RWPE2 (cell line): Measurements from ENCODE around the gene ARID2.

Source experiments
- ATAC-seq: fragments of 200-7000 bp; cut with Tn5 transposase; 3 replicates; pipeline ENCODE4 v1.9.1; 2021; ENCODE audit warnings: low read depth
- DNase-seq: peaks from one replicate; pipeline ENCODE4 v3.0.0-alpha.2; 2020; ENCODE audit warnings: low spot score
- H3K27ac ChIP-seq: fragments of 450-650 bp; 2 replicates; pipeline ENCODE4 v1.5.1; 2017; ENCODE audit warnings: mild to moderate bottlenecking; ENCODE audit not compliant: poor library complexity, severe bottlenecking
- H3K27me3 ChIP-seq: fragments of 250-450 bp; sonication (Bioruptor Pico); 2 replicates; pipeline ENCODE4 v1.5.1; 2021; ENCODE audit warnings: mild to moderate bottlenecking, moderate library complexity; ENCODE audit not compliant: insufficient read depth, poor library complexity, severe bottlenecking
- H3K36me3 ChIP-seq: fragments of 250-450 bp; sonication (Bioruptor Pico); 2 replicates; pipeline ENCODE4 v1.5.1; 2020; ENCODE audit warnings: low read depth, mild to moderate bottlenecking, moderate library complexity
- H3K4me1 ChIP-seq: fragments of 250-450 bp; sonication (Bioruptor Pico); 2 replicates; pipeline ENCODE4 v1.5.1; 2021; ENCODE audit warnings: mild to moderate bottlenecking, moderate library complexity; ENCODE audit not compliant: insufficient read depth, poor library complexity, severe bottlenecking
- H3K4me3 ChIP-seq: fragments of 250-450 bp; sonication (Bioruptor Pico); 2 replicates; pipeline ENCODE4 v1.5.1; 2021; ENCODE audit warnings: mild to moderate bottlenecking, moderate library complexity; ENCODE audit not compliant: severe bottlenecking
- H3K9me3 ChIP-seq: fragments of 250-450 bp; sonication (Bioruptor Pico); 2 replicates; pipeline ENCODE4 v1.5.1; 2021; ENCODE audit warnings: mild to moderate bottlenecking, moderate library complexity; ENCODE audit not compliant: severe bottlenecking
- CTCF ChIP-seq: fragments of 450-650 bp; IDR thresholded peaks from one replicate; pipeline ENCODE4 v1.5.1; 2017; ENCODE audit warnings: mild to moderate bottlenecking, moderate library complexity; ENCODE audit not compliant: poor library complexity, severe bottlenecking

The ARID2 gene

GRCh38 chr12:45687081-45688015, 42.2 kb upstream of the ARID2 start:
- TF ChIP-seq CTCF, result no peak

GRCh38 chr12:45688183-45688582, 41.3 kb upstream of the ARID2 start:
- Histone ChIP-seq H3K27ac (no peak overlapping the region), H3K9me3 (no peaks in the 10 kb centered on the region), H3K4me3 (no peak overlapping the region), H3K4me1 (no peaks in the 10 kb centered on the region), H3K27me3 (no peaks in the 10 kb centered on the region), H3K36me3 (no peaks in the 10 kb centered on the region)
- DNase-seq, result no peak
- no peak for ATAC-seq
- TF ChIP-seq CTCF, result no peak

More at GRCh38 chr12:45687081-45688015, 42.2 kb upstream of the ARID2 start:
- no peak overlapping the region for H3K4me3 ChIP-seq
- H3K27ac ChIP-seq, result no peak overlapping the region
- H3K4me1 ChIP-seq, result no peaks in the 10 kb centered on the region
- H3K27me3 ChIP-seq, result no peaks in the 10 kb centered on the region
- ATAC-seq (no peak), DNase-seq (no peak)
- no peaks in the 10 kb centered on the region for H3K9me3 ChIP-seq
- no peaks in the 10 kb centered on the region for H3K36me3 ChIP-seq

GRCh38 chr12:45695035-45695434, 34.5 kb upstream of the ARID2 start:
- no peaks in the 10 kb centered on the region for H3K27me3 ChIP-seq

GRCh38 chr12:45695606-45696005, 33.9 kb upstream of the ARID2 start:
- no peak for DNase-seq
- Histone ChIP-seq H3K4me3 (no peak overlapping the region), H3K36me3 (no peaks in the 10 kb centered on the region), H3K4me1 (no peaks in the 10 kb centered on the region), H3K9me3 (no peaks in the 10 kb centered on the region), H3K27me3 (no peaks in the 10 kb centered on the region), H3K27ac (no peak overlapping the region)
- TF ChIP-seq CTCF, result no peak
- no peak for ATAC-seq

More at GRCh38 chr12:45695035-45695434, 34.5 kb upstream of the ARID2 start:
- Histone ChIP-seq H3K9me3 (no peaks in the 10 kb centered on the region), H3K27ac (no peak overlapping the region), H3K4me3 (no peak overlapping the region), H3K36me3 (no peaks in the 10 kb centered on the region), H3K4me1 (no peaks in the 10 kb centered on the region)
- no peak for DNase-seq
- no peak for TF ChIP-seq CTCF
- ATAC-seq, result no peak

GRCh38 chr12:45696049-45696448, 33.5 kb upstream of the ARID2 start:
- ATAC-seq, result no peak
- TF ChIP-seq CTCF, result no peak

More at GRCh38 chr12:45696049-45696448, 33.5 kb upstream of the ARID2 start:
- Histone ChIP-seq H3K27me3 (no peaks in the 10 kb centered on the region), H3K4me3 (no peak overlapping the region), H3K4me1 (no peaks in the 10 kb centered on the region), H3K9me3 (no peaks in the 10 kb centered on the region), H3K27ac (no peak overlapping the region), H3K36me3 (no peaks in the 10 kb centered on the region)
- no peak for DNase-seq
